Putamen (tissue), 1 donor: Measurements from ENCODE around the gene PTCD1.
"Not testable (repeated sequence)": the region's sequence is repeated elsewhere in the genome, so short reads cannot be mapped to it uniquely, and the experiment has no call there.

Experiments
- DNase-seq: peaks from one replicate; pipeline ENCODE4 v3.0.0-alpha.2; 2016; ENCODE audit warnings: low spot score

PTCD1 gene

DNA sequence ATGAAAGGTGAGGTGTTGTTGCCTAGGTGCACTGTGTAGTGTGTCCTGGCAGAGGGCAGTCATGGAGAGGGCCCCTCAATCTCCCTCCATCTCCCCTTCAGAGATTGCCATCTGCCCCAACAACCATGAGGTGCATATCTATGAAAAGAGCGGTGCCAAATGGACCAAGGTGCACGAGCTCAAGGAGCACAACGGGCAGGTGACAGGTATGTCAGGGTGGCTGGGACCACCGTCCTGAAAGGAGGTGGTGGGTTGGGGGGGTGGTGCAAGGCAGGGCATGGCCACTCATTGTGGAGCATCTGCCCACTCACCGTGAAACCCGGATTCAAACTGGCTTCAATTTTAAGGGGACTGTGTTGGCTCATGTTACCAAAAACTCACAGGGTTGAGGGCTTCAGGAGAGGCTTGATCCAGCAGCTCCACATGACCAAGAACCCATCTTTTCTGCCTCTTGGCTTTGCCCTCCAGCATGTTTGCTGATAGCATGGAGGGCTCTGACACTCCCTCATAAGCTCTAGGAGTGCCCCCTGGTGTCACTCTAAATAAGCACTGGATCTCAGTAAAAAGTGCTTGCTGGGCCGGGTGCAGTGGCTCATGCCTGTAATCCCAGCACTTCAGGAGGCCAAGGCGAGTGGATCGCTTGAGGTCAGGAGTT lies 51.9 kb downstream of the PTCD1 start:
- no peak for DNase-seq

DNA sequence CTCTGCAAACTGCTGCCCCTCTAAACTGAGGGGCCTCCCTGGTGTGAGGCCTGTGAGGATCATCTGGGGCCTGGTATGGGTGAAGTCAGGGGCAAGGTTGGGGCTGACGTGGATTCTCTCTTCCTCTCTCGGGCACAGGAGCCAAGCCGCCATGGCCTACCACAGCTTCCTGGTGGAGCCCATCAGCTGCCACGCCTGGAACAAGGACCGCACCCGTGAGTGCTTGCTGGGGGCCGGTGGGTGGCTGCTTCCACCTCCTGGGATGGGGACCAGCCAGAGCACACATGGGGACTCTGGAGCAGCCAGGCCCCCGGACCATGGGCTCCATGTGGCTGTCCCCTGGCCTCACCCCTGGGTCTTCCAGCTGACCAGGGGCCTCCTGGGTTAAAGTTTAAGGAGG lies 53.0 kb downstream of the PTCD1 start:
- no peak for DNase-seq

DNA sequence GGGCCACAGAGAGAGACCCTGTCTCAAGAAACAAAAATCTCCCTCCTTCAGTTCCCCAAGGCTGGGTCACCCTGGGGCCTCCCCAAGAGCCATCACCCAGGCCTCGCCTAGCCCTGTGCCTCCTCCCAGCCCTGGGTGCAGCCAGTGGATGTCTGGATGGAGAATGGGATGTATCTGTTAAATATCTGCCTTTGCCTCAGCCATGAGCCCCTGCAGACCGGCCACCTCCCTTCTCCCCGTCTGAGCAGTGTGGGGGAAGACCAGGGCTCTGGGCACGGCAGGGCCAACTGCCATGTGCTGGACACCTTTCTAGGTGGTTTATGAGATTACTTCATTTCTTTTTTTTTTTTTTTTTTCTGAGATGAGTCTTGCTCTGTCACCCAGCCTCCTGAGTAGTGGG lies 54.1 kb downstream of the PTCD1 start:
- no peak for DNase-seq

DNA sequence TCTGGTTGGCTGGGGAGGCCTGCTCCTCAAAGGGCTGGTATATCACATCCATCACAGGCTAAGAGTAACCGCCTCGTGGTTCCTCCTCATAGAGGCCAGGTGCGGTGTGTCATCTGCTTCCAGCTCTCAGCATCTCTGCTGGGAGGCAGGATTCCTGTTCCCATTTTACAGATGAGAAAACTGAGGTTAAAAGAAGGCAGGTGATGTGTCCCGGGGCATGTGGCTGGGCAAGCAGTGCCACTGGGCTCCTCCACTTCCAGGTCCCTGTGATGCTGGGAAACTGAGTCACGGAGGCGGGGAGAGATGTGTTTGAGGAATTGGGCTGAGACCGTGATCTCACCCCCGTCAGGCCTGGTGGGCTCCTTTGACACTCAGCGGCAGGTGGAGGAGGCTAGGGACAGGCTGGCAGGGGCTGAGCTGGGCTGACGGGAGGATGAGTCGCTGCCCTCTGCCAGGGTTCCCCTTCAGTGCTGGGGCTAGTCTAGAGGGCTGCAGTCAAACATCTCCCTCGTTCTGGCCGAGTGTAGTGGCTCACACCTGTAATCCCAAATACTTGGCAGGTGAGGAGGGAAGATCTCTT lies 54.7 kb downstream of the PTCD1 start:
- DNase-seq: no peak

DNA sequence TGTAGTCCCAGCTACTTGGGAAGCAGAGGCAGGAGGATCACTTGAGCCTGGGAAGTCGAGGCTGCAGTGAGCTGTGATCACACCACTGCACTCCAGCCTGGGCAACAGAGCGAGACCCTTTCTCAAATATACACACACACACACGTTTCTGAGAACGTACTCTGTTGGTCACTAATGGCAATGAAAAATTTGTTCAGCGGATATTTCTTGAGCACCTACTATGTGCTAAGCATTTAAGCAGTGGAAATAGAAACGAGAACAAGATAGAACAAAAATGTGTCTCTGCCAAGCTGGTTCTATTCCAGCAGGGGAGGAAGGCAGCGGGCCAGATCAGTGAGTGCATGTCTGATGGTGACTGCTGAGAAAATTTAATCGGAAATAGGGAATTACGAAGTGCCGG lies 55.4 kb downstream of the PTCD1 start:
- no peak for DNase-seq

DNA sequence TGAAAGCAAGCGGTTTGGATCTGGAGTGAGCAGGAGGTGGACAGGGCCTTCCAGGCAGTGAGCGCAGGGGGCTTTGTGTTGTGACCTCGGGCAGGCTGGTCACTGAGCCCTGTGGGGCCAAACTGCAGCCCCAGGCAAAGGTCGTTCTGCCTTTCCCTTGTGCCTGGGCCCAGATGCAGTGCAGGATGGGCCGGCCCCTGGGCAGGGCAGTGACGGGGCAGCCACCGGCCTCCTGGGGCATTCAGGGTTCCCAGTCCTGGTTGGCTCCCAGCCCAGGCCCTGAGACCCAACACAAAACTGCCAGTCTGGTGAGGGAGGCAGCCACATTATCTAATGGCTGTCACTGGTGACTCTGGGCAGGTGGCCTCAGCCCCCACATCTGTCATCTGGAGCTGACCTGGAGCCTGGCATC lies 56.9 kb downstream of the PTCD1 start:
- DNase-seq: no peak

DNA sequence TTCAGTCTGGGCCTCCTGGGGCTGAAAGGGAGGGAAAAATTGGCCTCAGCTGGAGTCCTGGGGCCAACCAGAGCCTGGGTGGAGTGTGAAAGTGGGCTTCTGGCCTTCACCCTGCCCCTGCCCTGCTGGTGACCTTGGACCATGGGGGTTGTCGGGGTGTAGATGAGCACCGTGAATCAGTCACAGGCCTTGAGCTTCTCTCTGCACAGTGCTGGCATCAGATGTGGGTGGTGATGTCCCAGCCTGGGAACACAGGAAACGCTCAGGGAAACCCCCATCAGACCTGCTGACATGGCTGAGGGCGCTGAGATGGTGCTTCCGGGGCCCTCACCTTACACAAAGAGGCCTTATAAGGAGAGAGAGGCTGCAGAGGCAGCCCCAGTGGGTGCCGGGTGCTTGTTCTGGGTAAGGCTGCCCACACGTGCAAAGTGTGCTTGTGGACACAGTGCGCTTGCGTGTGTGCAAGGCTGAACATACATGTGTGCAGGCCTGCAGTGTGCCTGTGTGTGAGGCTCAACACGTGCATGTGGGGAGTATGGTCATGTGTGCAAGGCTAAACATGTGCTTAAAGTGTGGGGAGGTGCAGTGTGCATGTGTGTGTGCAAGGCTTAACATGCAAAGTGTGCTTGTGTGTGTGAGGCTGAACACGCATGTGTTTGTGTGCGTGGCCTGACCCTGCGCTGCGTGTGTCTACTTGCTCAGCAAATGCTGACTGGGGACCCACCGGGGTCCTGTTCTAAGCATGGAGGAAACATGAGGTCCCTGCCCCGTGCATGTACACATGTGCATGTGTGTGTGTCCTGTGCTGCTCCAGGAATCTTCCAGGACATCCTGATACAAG lies 57.6 kb downstream of the PTCD1 start:
- no peak for DNase-seq

DNA sequence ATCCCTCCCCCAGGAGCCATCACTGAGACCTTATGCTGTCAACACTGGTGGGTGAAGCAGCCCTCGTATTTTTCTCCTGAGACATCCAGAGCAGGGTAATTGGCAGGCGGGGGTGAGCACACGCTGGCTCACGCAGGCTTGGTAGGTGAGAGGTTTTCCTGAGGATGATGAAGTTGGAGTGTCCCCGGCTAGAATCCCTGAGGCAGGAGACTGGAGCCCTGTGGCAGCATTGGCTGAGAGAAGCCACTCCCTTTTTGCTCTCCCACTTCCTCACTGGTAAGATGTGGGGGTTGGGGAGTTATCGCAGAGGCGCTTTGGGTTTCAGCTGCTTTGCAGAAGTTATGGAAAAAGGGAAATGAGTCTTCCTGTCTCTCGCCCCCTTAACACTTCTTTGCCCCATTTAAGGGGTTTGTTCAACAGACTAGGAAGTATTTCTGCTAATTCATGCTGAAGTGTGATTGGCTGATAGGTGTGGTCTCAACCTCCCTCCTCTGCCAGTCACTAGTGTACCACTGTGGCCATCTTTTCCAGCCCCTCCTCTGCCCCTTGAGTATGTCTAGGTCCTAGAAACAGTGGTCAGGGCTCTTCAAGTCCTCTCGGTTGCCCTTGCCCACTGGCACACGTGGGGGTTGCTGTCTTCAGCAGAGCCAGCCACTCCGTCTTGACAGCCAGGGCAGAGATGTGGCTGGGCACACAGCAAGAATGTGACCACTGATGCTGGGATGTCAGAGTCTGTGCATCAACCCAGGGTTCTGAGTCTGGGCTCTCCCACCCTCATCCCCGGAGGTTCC lies 58.4 kb downstream of the PTCD1 start:
- peak; percentile 88 for DNase-seq

DNA sequence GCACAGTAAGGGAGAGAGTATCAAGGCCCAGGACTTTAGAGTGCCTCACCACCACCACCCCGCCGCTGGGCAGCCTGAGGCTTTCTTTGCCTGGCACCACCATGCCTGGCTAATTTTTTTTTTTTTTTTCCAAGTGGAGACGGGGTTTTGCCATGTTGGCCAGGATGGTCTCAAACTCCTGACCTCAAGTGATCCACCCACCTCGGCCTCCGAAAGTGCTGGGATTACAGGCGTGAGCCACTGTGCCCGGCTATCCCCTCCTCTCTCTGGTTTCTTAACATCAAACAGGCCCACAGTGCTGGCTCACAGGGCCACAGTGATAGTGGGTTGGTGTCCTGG lies 58.9 kb downstream of the PTCD1 start:
- not testable (repeated sequence) for DNase-seq

DNA sequence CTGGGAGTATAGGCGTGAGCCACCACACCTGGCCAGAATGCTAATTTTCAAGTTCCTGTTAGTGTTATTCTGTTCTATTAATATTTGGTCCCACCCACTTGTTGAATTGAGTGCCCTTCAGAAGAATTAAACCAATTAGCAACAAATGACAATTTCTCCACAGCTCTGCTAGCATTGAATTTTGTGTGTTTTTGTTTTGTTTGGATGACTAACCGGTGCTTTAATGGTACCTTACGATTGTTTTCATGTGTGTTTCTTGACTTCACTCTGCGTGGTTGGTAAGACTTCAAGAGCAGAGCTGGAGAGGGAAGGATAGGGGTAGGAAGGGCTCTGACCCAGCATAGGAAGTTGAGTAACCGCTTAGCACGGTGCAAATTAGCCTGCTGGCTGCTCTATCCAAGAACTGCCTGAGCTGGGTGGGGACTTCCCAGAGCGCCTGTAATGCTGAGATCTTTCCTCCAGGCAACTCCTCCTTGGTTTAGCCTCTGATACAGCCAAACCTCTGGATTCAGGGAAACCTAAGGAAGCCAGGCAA lies 59.5 kb downstream of the PTCD1 start:
- DNase-seq: no peak

DNA sequence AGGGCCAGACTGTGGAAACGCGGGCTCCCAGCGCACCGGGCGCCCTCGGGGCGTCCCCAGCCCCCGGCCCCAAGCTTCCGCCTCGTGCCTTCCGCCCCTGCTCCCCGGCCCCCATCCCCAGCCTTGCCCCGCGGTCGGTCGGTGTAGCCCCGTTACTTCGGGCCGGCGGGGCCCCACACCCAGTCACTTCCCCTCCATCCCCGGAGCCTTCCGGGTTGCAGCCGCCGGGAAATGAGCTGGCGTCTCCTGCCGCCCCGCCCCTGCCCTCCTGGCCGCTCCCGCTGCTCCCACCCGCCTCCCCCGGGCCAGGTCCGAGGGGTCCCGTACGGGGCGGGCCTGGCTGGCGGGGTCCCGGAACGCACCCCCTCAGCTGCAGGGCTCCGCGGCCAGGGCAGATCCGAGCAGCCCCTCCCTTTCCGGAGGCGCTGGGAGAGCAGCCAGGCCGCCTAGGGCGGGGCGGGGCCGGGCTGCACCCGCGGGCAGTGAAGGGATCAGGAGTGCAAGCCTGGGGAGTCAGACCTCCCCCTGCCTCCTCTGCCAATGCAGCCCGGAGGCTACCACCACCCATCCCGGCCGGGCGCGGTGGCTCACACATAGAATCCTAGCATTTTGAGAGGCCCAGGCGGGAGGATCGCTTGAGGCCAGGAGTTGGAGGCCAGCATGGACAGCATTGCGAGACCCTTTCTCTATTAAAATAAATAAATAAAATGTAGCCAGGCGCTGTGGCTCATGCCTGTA lies 63.4 kb downstream of the PTCD1 start:
- DNase-seq: no peak

DNA sequence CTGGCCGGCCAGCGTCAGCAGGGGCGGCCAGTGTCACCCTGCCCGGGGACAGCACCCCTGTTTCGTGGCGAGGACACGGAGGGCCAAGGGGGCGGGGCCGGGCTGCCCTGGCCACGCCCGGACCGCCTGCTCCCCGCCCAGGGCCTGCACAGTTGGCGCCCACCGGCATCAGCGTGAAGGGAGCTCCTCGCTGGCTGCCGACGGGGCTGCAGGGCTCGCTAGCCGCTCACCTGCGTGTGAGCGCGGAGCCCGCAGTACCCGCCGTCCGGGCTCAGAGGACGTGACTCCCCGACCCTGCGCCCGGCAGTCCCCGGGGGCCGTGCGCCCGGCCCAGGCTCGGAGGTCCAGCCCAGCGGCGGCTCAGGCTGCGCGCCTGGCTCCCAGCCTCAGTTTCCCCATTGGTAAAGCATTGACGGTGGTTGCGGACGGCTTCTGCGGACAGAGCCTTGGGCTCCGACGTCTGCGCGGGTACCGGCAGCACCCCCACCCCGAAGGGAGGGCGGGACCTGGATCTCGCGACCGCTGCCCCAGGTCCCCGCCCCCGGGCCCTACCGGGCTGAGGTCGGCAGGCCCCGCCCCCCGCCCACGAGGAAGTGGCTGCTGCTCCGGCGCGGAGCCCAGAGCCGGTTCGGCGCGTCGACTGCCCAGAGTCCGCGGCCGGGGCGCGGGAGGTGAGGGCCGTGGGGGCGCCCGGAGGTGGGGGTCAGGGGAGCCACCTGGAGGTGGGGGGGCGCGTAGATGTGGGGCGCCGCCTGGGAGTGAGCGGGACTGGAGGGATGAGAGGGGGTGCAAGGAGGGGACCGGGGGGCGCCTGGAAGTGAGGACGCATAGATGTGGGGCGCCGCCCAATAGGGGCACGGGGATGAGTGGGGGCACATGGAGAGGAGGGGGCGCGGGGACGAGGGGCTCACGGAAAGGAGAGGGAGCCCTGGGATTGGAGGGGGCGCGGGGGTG lies 64.2 kb downstream of the PTCD1 start, which contains the start of gene ARPC1B:
Gene ARPC1B (plus strand): TSS at position 620 of the 954 bp plus-strand sequence. CDS start 10,985 bp downstream, outside the sequence.
- DNase-seq: no peak

DNA sequence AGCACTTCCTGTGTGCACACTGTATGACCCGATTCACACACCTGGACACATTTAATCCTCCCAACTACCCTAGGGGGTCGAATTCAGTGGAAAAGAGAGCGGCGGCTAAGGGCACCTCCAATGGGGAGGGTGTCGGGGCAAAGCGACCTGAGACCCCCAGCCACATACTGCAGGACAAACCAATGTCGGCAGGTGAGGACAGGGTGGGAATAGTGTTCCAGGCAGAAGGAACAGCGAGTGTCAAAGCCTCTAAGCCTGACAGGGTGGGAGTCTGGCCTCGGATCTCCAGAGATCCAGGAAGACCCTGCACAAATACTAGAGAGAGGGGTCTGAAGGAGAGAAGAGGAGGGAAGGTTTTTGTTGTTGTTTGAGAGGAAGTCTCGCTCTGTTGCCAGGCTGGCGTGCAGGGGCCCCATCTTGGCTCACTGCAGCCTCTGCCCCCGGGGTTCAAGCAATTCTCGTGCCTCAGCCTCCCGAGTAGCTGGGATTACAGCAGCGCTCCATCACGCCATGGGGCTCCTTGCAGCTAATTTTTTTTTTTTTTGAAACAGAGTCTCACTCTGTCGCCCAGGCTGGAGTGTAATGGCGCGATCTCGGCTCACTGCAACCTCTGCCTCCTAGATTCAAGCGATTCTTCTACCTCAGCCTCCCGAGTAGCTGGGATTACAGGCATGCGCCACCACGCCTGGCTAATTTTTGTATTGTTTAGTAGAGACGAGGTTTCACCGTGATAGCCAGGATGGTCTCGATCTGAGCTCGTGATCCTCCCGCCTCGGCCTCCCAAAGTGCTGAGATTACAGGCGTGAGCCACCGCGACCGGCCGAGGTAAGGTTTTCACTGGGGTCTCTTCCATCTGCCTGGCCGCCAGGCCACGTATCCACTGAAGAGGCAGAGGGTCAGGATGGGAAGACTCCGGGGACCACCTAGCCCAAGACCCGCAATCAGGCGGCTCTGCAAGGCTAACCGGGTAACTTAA lies 65.2 kb downstream of the PTCD1 start:
- DNase-seq: no peak

DNA sequence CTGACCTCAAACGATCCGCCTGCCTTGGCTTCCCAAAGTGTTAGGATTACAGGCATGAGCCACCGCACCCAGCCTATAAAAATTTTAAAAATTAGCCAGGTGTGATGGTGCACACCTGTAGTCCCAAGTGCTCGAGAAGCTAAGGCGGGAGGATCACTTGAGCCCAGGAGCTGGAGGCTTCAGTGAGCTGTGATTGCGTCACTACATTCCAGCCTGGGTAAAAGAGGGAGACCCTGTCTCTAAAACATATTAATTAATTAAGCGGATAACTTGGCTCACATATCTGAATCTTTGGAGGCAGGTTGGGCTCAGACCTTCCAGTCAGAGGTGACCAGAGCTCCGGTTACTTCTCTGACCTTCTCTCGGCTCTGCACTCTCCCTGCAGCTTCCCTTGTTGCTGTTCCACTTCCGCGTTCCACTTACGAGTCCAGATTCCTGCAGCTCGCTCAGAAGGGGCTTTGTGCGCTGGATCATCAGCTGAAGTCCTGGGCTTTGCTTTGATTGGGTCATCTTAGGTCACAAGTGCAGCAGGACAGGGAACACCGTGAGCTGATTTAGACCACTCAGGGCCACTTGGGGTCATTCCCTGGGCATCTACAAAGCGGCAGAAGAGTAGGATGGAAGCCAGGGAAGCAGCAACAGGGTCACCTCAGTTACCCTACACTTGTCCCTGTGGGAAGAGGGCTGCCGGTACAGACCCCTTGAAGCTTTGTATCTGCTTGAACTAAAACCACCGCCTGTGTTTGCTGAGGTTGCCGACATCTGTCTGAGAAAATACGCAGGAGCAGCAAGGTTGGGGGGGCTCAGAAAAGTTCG lies 66.1 kb downstream of the PTCD1 start:
- DNase-seq: no peak

DNA sequence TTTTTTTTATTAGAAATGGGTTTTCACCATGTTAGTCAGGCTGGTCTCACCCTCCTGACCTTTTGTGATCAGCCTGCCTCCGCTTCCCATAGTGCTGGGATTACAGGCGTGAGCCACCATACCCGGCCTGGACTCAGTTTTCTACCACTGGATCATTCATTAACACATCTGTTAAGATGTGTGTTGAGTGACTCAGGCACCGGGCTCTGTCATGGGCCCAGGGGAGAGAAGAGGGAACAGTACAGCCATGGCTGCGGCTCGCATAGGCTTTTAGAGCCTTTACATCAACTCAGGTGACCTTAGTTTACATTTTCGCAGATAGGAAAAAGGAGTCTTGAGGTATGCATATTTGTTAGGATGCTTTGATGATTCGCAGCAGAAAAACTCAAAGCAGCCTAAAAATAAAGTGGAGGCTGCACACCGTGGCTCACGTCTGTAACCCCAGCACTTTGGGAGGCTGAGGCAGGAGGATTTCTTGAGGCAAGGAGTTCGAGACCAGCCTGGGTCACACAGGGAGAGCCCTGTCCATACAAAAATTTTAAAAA lies 67.2 kb downstream of the PTCD1 start:
- DNase-seq: no peak

DNA sequence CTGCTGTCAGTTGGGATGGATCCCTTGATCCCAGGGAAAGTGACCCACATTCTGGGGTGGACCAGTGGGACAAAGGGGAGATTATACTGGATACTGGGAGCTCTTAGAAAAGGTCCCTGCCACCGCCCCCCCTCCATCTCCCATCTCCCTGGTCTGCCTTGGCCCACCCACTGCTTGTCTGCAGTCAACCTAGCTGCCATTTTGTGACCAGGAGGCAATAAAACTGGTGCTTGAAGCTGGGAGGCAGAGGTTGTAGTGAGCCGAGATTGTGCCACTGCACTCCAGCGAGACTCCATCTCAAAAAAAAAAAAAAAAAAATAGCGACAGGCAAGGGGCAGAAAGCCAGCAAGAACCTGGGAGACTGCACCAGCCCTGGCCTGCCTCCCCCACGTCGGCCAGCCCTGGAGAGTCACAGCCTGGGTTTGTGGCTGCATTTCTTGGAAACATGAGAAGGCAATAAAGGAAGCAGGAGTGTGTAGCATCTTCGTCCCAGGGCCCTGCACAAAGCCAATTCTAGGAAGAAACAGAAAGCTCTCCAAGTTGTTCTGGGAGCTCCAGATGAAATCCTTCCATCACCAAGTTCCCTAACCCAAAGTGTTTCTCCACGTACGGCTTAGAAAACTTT lies 68.7 kb downstream of the PTCD1 start:
- no peak for DNase-seq

DNA sequence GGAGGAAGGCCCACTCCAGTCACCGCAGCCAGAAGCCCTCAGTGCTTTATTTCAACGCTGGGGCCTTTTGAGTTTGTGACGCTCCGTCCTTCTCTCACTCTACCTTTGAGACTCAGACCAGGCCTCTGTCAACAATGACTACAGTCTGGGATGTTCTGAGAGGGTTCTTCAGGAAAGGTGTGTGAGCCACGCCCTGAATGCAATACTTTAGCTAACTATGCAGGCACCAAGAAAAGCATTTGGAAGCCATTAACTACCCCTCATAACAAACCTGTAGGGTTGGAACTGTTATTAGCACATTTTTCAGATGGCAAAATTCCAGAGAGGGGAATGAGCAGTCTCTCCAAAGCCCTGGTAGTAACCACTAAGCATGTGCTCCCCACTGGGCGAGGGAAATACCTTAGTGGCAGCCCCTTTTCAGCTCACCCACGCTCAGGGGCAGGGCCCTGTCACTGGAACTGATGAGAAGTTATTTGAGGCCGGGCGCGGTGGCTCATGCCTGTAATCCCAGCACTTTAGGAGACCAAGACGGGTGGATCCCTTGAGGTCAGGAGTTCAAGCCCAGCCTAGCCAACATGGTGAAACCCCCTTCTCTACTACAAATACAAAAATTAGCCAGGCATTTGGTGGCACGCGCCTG lies 69.7 kb downstream of the PTCD1 start:
- DNase-seq: no peak
